Endothelial cell of umbilical vein (primary cell): ENCODE results near the gene ASB11. TPM values are rescaled to one million over a fixed set of nuclear protein-coding genes. Genes with fewer than 3 reads are reported as not detected.

Experiments
- BruUV-seq: library from RNA; stranded (reverse); fragments of 400-500 nt; replicated peaks from 2 replicates; lab custom pipeline; 2021; lab: Mats Ljungman, UMichigan
- CTCF ChIA-PET: fragments of 300-600, 350-600 bp; sonication (Branson Sonifier 250); formaldehyde crosslinking; loops from one replicate; lab custom pipeline; 2021; ENCODE audit warnings: antibody characterized with exemption, inconsistent platforms; lab: Charles Lee
- POLR2A ChIA-PET: fragments of 300-600, 350-600 bp; sonication (Branson Sonifier 250); formaldehyde crosslinking; loops from one replicate; lab custom pipeline; 2021; ENCODE audit warnings: antibody characterized with exemption, inconsistent platforms; lab: Charles Lee
- DNase-seq: peaks from one replicate; pipeline ENCODE4 v3.0.0-alpha.2; 2011; ENCODE audit warnings: low read depth, low spot score
- FAIRE-seq: peaks from 2 replicates; lab custom pipeline; 2011; peaks lifted over from hg19 to GRCh38; lab: Jason Lieb, UNC
- H2AFZ ChIP-seq: 2 replicates; pipeline ENCODE4 v1.6.0; 2012; ENCODE audit warnings: low read depth, low read length, control low read depth, inconsistent platforms
- H3K27ac ChIP-seq: 2 replicates; pipeline ENCODE4 v1.5.1; 2011; ENCODE audit warnings: low read depth, mild to moderate bottlenecking, control low read depth, low read length, moderate library complexity; ENCODE audit not compliant: insufficient read depth
- H3K27me3 ChIP-seq, 2 experiments: 2 replicates each; pipeline versions ENCODE4 v1.6.0 to v1.6.1; 2011; ENCODE audit warnings: low read length in 2 of 2, mixed read lengths in 1 of 2; ENCODE audit not compliant: control insufficient read depth in 2 of 2, insufficient read depth in 2 of 2
- H3K36me3 ChIP-seq, 2 experiments: 2 replicates in 1 of 2; 3 replicates in 1 of 2; pipeline ENCODE4 v1.5.1; 2011; ENCODE audit warnings: low read length in 2 of 2, mild to moderate bottlenecking in 1 of 2, moderate library complexity in 1 of 2; ENCODE audit not compliant: control insufficient read depth in 2 of 2, insufficient read depth in 2 of 2; ENCODE audit errors: extremely low read depth in 1 of 2
- H3K4me1 ChIP-seq: 3 replicates; pipeline ENCODE4 v1.5.1; 2011; ENCODE audit warnings: mild to moderate bottlenecking, low read length; ENCODE audit not compliant: control insufficient read depth, insufficient read depth; ENCODE audit errors: extremely low read depth
- H3K4me2 ChIP-seq: 2 replicates; pipeline ENCODE4 v1.6.1; 2011; ENCODE audit warnings: low read length, control low read depth, mixed read lengths; ENCODE audit not compliant: insufficient read depth
- H3K4me3 ChIP-seq, 3 experiments: fragments of 200-600 bp in 1 of 3; sonication (generic), shearing (Covaris generic) in 1 of 3; replicated peaks in 1 of 3; 2 replicates each; pipeline ENCODE4 v1.5.1; 2011 to 2016; ENCODE audit warnings: control low read depth in 3 of 3, low read length in 3 of 3, mild to moderate bottlenecking in 2 of 3, inconsistent platforms in 1 of 3, low read depth in 1 of 3, moderate library complexity in 1 of 3; ENCODE audit not compliant: insufficient read depth in 1 of 3
- H3K79me2 ChIP-seq: 2 replicates; pipeline ENCODE4 v1.6.0; 2012; ENCODE audit warnings: low read length, inconsistent platforms; ENCODE audit not compliant: control insufficient read depth, insufficient read depth
- H3K9ac ChIP-seq: replicated peaks from 2 replicates; pipeline ENCODE3; 2011; ENCODE audit warnings: low read length, control low read depth; ENCODE audit not compliant: insufficient read depth; ENCODE audit errors: extremely low read depth
- H3K9me1 ChIP-seq: replicated peaks from 3 replicates; pipeline ENCODE4 v1.6.0; 2011; ENCODE audit warnings: mild to moderate bottlenecking, low read length; ENCODE audit not compliant: control insufficient read depth, insufficient read depth; ENCODE audit errors: extremely low read depth
- H3K9me3 ChIP-seq: replicated peaks from 2 replicates; pipeline ENCODE4 v1.5.1; 2012; ENCODE audit warnings: low read length, inconsistent platforms; ENCODE audit not compliant: control insufficient read depth, insufficient read depth
- H4K20me1 ChIP-seq: replicated peaks from 2 replicates; pipeline ENCODE3; 2011; ENCODE audit warnings: mild to moderate bottlenecking, low read length; ENCODE audit not compliant: control insufficient read depth, insufficient read depth; ENCODE audit errors: extremely low read depth
- CTCF ChIP-seq, 2 donors: IDR thresholded peaks; 1 replicate in 1 of 2; 2 replicates in 1 of 2; pipeline ENCODE4 v1.5.1; 2011; ENCODE audit warnings: low read length in 2 of 2, mild to moderate bottlenecking in 2 of 2, moderate library complexity in 2 of 2, control low read depth in 1 of 2, inconsistent platforms in 1 of 2, low read depth in 1 of 2; ENCODE audit not compliant: insufficient read depth in 1 of 2; ENCODE audit errors: extremely low read depth in 1 of 2
- EZH2 ChIP-seq: IDR thresholded peaks from 2 replicates; pipeline ENCODE4 v1.6.1; 2012; ENCODE audit warnings: borderline replicate concordance, low read depth, mild to moderate bottlenecking, moderate library complexity, low read length, inconsistent platforms; ENCODE audit not compliant: severe bottlenecking
- FOS ChIP-seq: IDR thresholded peaks from 2 replicates; pipeline ENCODE4 v1.6.1; 2011; ENCODE audit warnings: mild to moderate bottlenecking, low read length, moderate library complexity, borderline replicate concordance; ENCODE audit not compliant: insufficient read depth
- GATA2 ChIP-seq: IDR thresholded peaks from 2 replicates; pipeline ENCODE4 v1.7.0; 2011; ENCODE audit warnings: low read depth, mild to moderate bottlenecking, moderate library complexity, mixed read lengths, low read length; ENCODE audit not compliant: insufficient read length, insufficient read depth
- JUN ChIP-seq: IDR thresholded peaks from 2 replicates; pipeline ENCODE4 v1.6.1; 2011; ENCODE audit warnings: borderline replicate concordance, low read depth; ENCODE audit not compliant: insufficient read length, insufficient read depth
- MAX ChIP-seq: IDR thresholded peaks from 2 replicates; pipeline ENCODE4 v1.6.1; 2011; ENCODE audit not compliant: insufficient read depth, insufficient read length
- MYC ChIP-seq: IDR thresholded peaks from one replicate; pipeline ENCODE4 v1.6.1; 2011; ENCODE audit warnings: mild to moderate bottlenecking, low read depth, low read length
- POLR2A ChIP-seq: IDR thresholded peaks from 2 replicates; pipeline ENCODE4 v1.6.1; 2012; ENCODE audit warnings: low read depth, mild to moderate bottlenecking, control low read depth, low read length
- POLR2AphosphoS5 ChIP-seq: IDR thresholded peaks from 2 replicates; pipeline ENCODE4 v1.6.1; 2012; ENCODE audit warnings: low read depth, mild to moderate bottlenecking, control low read depth, low read length, moderate library complexity; ENCODE audit not compliant: insufficient read depth
- dilution Hi-C: fragments of 300-500 bp; cut with MboI; formaldehyde crosslinking; loops from one replicate; pipeline ENCODE4 v1.15.0; 2019; ENCODE audit warnings: low sequenced_read_pairs; ENCODE audit not compliant: extremely low pct_ligation_motif_present
- intact Hi-C: fragments of 100-400 bp; cut with micrococcal nuclease; formaldehyde crosslinking; loops from one replicate; pipeline ENCODE4 v1.10.0; 2022
- polyA plus RNA-seq, 4 experiments: library from polyadenylated mRNA; depleted of rRNA in 3 of 4; stranded (reverse) in 3 of 4; unstranded in 1 of 4; fragments of >200 nt; gene quantifications; 2 replicates each; pipeline versions ENCODE4 v1.2.1 to v1.2.3, GENCODE V29; 2011 to 2012; ENCODE audit warnings: missing spikeins in 1 of 4
- total RNA-seq: library from RNA; stranded (reverse); gene quantifications from 2 replicates; pipeline ENCODE4 v1.2.3, GENCODE V29; 2021

The ASB11 gene
- total and polyA plus RNA-seq, 2 donors (not counting 3 experiments of a cell fraction or from before 2014, with no cell fraction given) = 0.06 to 0.15 TPM

DNA sequence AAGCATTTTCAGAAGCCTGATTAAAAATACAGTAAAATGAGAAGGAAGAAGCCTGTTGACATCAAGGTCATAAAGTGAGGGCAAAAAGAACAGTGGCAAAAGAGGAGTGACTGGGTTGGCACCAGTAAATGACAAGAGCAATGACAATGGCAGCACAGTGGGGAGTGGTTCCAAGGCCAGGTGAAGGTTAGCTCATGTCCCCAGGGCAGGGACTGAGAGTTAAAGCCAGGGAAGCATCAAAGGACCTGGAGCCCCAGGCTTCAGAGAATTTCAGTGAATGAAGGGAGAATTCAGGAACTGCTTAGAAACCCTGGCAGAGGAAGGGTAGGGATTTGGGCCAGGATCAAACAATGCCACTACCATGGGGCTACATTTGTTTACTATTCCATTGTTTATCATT lies 28.7 kb upstream of the ASB11 start:
- dilution Hi-C loops = no loop called here
- no peak overlapping the region for H3K27ac ChIP-seq
- TF ChIP-seq POLR2AphosphoS5 (no peak), POLR2A (no peak), FOS (no peak), GATA2 (no peak), EZH2 (no peak), JUN (no peak), CTCF (IDR thresholded peaks at IDR 0.05; ENCODE audit: extremely low read depth in 1 of 2, insufficient read depth in 1 of 2, low read depth in 1 of 2, low read length in 2 of 2) (no peak), MAX (no peak), MYC (no peak)
- ChIA-PET CTCF (no interaction called here), POLR2A (no interaction called here)
- no peak overlapping the region for H3K4me3 ChIP-seq
- H3K9ac ChIP-seq = no peak overlapping the region
- H3K27me3 ChIP-seq = peaks cover 2 to 6% of the 10 kb centered on the region in 2 experiments
- no peak for FAIRE-seq
- H3K4me1 ChIP-seq = no peaks in the 10 kb centered on the region
- H2AFZ ChIP-seq = no peak overlapping the region
- no peaks in the 10 kb centered on the region for H3K9me3 ChIP-seq
- H4K20me1 ChIP-seq = no peaks in the 10 kb centered on the region
- H3K9me1 ChIP-seq = no peaks in the 10 kb centered on the region
- BruUV-seq = no TSS peak
- no peak overlapping the region for H3K4me2 ChIP-seq
- DNase-seq = no peak
- H3K36me3 ChIP-seq = no peaks in the 10 kb centered on the region
- no peaks in the 10 kb centered on the region for H3K79me2 ChIP-seq
- intact Hi-C loops = no loop called here
